H7 (cell line): Measurements from ENCODE around the gene CCT6B. TPM values are rescaled to one million over a fixed set of nuclear protein-coding genes. Genes with fewer than 3 reads are reported as not detected.

Experiments
- DNase-seq: peaks from one replicate; pipeline ENCODE4 v3.0.0; 2012
- H3K27me3 ChIP-seq: 2 replicates; pipeline ENCODE4 v1.6.0; 2011; ENCODE audit warnings: mild to moderate bottlenecking, low read length; ENCODE audit not compliant: control insufficient read depth, insufficient read depth
- H3K36me3 ChIP-seq: replicated peaks from 2 replicates; pipeline ENCODE4 v1.5.1; 2011; ENCODE audit warnings: low read length; ENCODE audit not compliant: control insufficient read depth, insufficient read depth
- H3K4me3 ChIP-seq: 2 replicates; pipeline ENCODE4 v1.5.1; 2011; ENCODE audit warnings: low read depth, mild to moderate bottlenecking, control low read depth, low read length, moderate library complexity; ENCODE audit not compliant: insufficient read depth
- total RNA-seq: library from RNA; depleted of rRNA; stranded (reverse); fragments of >200 nt; shearing (Covaris generic); gene quantifications from 2 replicates; pipeline ENCODE4 v1.2.3, GENCODE V29; 2014; rRNA removed

CCT6B gene
- total RNA-seq, 1 experiment from 2014 or later: 0.48 TPM

DNA sequence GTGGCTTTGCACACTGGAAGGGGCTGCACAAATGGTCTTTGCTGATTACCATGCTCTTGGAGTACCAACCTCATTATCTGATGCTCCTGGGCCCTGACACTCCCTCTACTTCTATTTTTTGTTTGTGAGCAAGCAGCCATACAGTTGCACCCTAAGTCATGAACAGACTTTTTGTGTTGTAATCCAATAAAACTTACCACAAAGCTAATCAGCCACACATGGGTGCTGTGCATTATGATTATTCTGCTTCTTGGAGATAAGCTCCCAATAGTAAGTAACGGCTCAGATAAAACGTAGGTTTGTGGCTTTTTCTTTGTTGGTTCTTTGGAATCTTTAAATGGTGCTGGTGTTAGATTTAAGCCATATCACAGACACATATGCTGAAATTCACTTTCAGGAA, 76.2 kb downstream of the CCT6B start:
- Histone ChIP-seq H3K36me3 (no peaks in the 10 kb centered on the region), H3K4me3 (no peak overlapping the region), H3K27me3 (peaks cover 2% of the 10 kb centered on the region; the same call in 1 of the 2 replicates)
- no peak for DNase-seq

DNA sequence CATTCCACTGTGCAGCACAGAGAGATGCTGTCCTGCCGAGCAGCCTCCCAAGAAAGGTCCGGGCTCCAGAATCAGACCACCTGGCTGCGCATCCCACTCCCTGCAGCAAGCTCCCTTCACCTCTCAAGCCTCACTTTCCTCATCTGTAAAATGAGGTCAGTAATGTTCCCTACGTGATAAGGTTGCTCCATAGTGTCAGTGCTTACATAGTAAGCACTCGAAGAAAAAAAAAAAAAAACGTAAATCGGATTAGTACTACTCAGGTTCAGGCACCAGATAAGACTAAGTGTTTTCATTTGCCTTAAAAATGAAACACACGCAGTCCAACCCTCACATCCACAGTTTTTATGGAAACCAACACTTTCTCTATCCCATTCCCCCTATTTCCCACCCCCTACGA, 76.7 kb downstream of the CCT6B start:
- no peak for DNase-seq
- no peaks in the 10 kb centered on the region for H3K36me3 ChIP-seq
- H3K27me3 ChIP-seq: peaks cover 2% of the 10 kb centered on the region
- H3K4me3 ChIP-seq: no peak overlapping the region

DNA sequence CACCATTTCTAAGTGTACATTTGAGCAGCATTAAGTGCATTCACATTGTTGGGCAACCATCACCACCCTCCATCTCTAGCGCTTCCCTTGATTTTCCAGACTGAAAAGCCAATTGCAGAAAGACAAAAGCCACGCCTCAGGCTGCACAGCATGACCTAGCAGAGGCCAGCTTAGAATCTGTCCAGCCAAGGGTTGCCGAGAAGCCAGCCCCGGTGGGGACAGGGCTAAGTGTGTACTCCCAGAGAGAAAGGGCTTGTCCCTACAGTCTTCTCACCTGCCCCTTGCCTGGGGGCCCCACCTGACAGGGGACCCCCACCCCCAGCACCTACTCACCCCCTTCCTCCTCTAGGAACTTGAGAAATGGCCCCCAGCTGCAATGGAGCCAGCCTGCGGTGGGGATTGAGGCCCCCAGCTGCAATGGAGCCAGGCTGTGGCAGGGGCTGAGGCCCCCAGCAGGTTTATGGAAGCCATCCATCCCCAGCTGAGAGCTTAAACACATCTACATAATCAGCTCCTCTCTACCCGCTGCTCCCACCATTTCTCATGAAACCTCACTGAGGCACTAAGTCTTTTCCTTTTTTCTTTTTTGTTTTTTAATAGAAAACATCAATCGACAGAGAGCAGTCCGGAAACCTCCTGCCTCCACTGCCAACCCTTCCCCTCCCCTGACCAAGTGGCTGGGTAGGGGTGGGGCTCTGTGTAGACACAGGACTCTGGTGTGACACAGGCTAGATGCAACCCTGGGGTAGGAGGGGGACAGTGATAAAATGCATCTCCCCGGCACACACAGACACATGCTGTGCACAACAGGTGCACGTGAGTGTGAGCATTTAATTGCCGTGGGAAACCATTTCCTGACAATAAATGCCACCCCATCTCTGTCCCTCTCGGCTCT, 77.9 kb downstream of the CCT6B start:
- H3K4me3 ChIP-seq: no peak overlapping the region
- DNase-seq: peak; percentile 78
- peaks cover 2% of the 10 kb centered on the region for H3K27me3 ChIP-seq

DNA sequence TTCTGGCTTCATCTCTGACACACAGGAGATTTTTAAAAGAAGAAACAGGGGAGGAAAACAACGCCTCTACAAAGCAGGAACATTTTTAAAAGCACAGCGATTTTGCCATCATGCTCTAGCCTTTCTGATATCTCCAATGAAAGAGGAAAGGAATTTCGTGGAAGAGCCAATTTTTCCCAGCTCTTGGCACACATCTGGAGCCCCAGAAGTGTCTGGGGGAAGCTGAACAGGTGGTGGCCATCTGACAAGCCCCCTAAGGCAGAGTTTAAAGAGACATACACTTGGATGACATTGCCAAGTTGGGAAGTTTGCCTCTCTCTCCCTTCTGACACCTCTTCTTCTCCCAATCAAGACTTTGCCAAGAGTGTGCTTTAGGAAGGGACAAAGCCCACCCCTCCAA, 82.1 kb downstream of the CCT6B start:
- H3K4me3 ChIP-seq: no peak overlapping the region
- DNase-seq: no peak
- H3K36me3 ChIP-seq: no peaks in the 10 kb centered on the region
- no peaks in the 10 kb centered on the region; the same call in 1 of the 2 replicates for H3K27me3 ChIP-seq

More for the DNA sequence above, 77.9 kb downstream of the CCT6B start:
- H3K36me3 ChIP-seq: no peaks in the 10 kb centered on the region

Other genes with a start within 250 kb of the CCT6B start
- gene ZNF830, start 80 bp upstream of the CCT6B start, total RNA-seq: 8.5 and 10.9 TPM in 2 replicates
- gene LIG3, start 19.1 kb upstream of the CCT6B start, total RNA-seq: 94.6 and 139 TPM in 2 replicates
- 25.5 and 29.9 TPM in 2 replicates for gene RFFL, start 102.2 kb upstream of the CCT6B start, total RNA-seq
- 8.0 and 8.6 TPM in 2 replicates for gene RAD51D, start 158.4 kb upstream of the CCT6B start, total RNA-seq
- 0.55 TPM in 1 of 2 replicates, not detected in the other for gene FNDC8, start 160.2 kb upstream of the CCT6B start, total RNA-seq
- gene NLE1, start 180.8 kb upstream of the CCT6B start, total RNA-seq: 61.7 and 70.6 TPM in 2 replicates
- 0.07 TPM in 1 of 2 replicates, not detected in the other for gene UNC45B, start 186.4 kb upstream of the CCT6B start, total RNA-seq
- gene SLC35G3, start 232.9 kb upstream of the CCT6B start, total RNA-seq: not detected in 2 replicates